ENCODE measurements around the gene SMU1. TPM values are rescaled to one million over a fixed set of nuclear protein-coding genes. Genes with fewer than 3 reads are reported as not detected.

Gene SMU1
- total RNA-seq = 10 to 100 TPM; 19.7 to 24.2 (median 21.9) TPM

GRCh38 chr9:33076046-33077004 lies at the start of gene SMU1:
Gene SMU1, minus strand, starts transcription at chr9:33076674. Its CDS starts 66 bp downstream, at chr9:33076608.
- ATAC-seq = peak; percentile 99
- no peaks in the 10 kb centered on the region for H3K27me3 ChIP-seq
- peaks cover 0 to 46% (median 0%) of the 10 kb centered on the region in 3 donors for H3K4me1 ChIP-seq
- TF ChIP-seq EP300 (IDR thresholded peaks at IDR 0.05) (no peak), POLR2A (IDR thresholded peaks at IDR 0.05) (peak; percentile 59 to 68), POLR2AphosphoS5 (IDR thresholded peaks at IDR 0.05) (peak; percentile 89), CTCF (IDR thresholded peaks at IDR 0.05) (no peak)
- peaks cover 0 to 28% of the 10 kb centered on the region in 2 donors for H3K36me3 ChIP-seq
- 0 to 2% methylated on average over 6 to 11 of the region's 53 CpGs for WGBS, 2 donors (ENCODE audit: low coverage in 1 of 2)
- no peaks in the 10 kb centered on the region for H3K9me3 ChIP-seq
- peak within 1 kb of the TSS; percentile 89 to 96 (median 95) for H3K27ac ChIP-seq
- H3K4me3 ChIP-seq = peak within 1 kb of the TSS; percentile 73 to 79

- Histone ChIP-seq H3K27ac (no peak overlapping the region), H3K4me1 (peaks cover 0 to 34% (median 5%) of the 10 kb centered on the region in 3 donors), H3K9me3 (no peaks in the 10 kb centered on the region), H3K4me3 (no peak overlapping the region), H3K36me3 (peaks cover 0 to 79% of the 10 kb centered on the region in 2 donors), H3K27me3 (no peaks in the 10 kb centered on the region)
- TF ChIP-seq EP300 (IDR thresholded peaks at IDR 0.05) (no peak), POLR2A (IDR thresholded peaks at IDR 0.05) (no peak), POLR2AphosphoS5 (IDR thresholded peaks at IDR 0.05) (no peak), CTCF (IDR thresholded peaks at IDR 0.05) (no peak)
- ATAC-seq = no peak
- no CpG with 5 or more reads among the region's 3 CpGs for WGBS, 2 donors (ENCODE audit: low coverage in 1 of 2)
Observed at GRCh38 chr9:33125461-33125860, 49.0 kb upstream of the SMU1 start.

- 59 to 67% methylated on average over 6 to 9 of the region's 9 CpGs for WGBS, 2 donors (ENCODE audit: low coverage in 1 of 2)
- no peak overlapping the region for H3K27ac ChIP-seq
- H3K27me3 ChIP-seq = no peaks in the 10 kb centered on the region
- H3K36me3 ChIP-seq = peaks cover 0 to 79% of the 10 kb centered on the region in 2 donors
- no peak for ATAC-seq
- H3K9me3 ChIP-seq = no peaks in the 10 kb centered on the region
- TF ChIP-seq POLR2A (IDR thresholded peaks at IDR 0.05) (no peak), EP300 (IDR thresholded peaks at IDR 0.05) (no peak), POLR2AphosphoS5 (IDR thresholded peaks at IDR 0.05) (no peak), CTCF (IDR thresholded peaks at IDR 0.05) (peak in 1 of 4 experiments; percentile 14)
- H3K4me1 ChIP-seq = peaks cover 0 to 28% (median under 1%) of the 10 kb centered on the region in 3 donors
- no peak overlapping the region for H3K4me3 ChIP-seq
Observed at GRCh38 chr9:33124751-33125381, 48.4 kb upstream of the SMU1 start.

GRCh38 chr9:33124046-33124445 lies 47.6 kb upstream of the SMU1 start:
- 82 to 87% methylated on average over 3 of the region's 5 CpGs for WGBS, 2 donors (ENCODE audit: low coverage in 1 of 2)
- ATAC-seq = no peak
- H3K4me3 ChIP-seq = no peak overlapping the region
- no peaks in the 10 kb centered on the region for H3K9me3 ChIP-seq
- no peak overlapping the region for H3K27ac ChIP-seq
- no peak for TF ChIP-seq POLR2A (IDR thresholded peaks at IDR 0.05)
- no peak for TF ChIP-seq CTCF (IDR thresholded peaks at IDR 0.05)
- no peak for TF ChIP-seq POLR2AphosphoS5 (IDR thresholded peaks at IDR 0.05)
- TF ChIP-seq EP300 (IDR thresholded peaks at IDR 0.05) = no peak
- no peaks in the 10 kb centered on the region for H3K27me3 ChIP-seq
- peaks cover 0 to 79% of the 10 kb centered on the region in 2 donors for H3K36me3 ChIP-seq
- H3K4me1 ChIP-seq = peaks cover 0 to 20% (median 0%) of the 10 kb centered on the region in 3 donors

All from gastroesophageal sphincter (tissue), 4 donors.